Measurements from ENCODE around the gene SAMM50. TPM values are rescaled to one million over a fixed set of nuclear protein-coding genes. Genes with fewer than 3 reads are reported as not detected.

SAMM50 gene
- total and polyA plus RNA-seq, 4 donors, result 19.2 to 30.1 (median 26.0) TPM

- H3K27me3 ChIP-seq (ENCODE audit: control insufficient read depth in 4 of 4, insufficient read depth in 4 of 4, low read length in 3 of 4), result no peaks in the 10 kb centered on the region
- DNase-seq (ENCODE audit: low spot score), result no peak
- H3K9ac ChIP-seq (ENCODE audit: low read depth in 1 of 2, low read length in 2 of 2), result no peak overlapping the region
- WGBS, result 72% methylated on average over 8 of the region's 8 CpGs
- TF ChIP-seq NR2F2 (IDR thresholded peaks at IDR 0.05), result no peak
- no peak for TF ChIP-seq MAX (IDR thresholded peaks at IDR 0.05)
- no peak for TF ChIP-seq FOXA1 (IDR thresholded peaks at IDR 0.05)
- TF ChIP-seq REST (IDR thresholded peaks at IDR 0.05), result no peak
- no peak for TF ChIP-seq YY1 (IDR thresholded peaks at IDR 0.05)
- TF ChIP-seq CTCF (IDR thresholded peaks at IDR 0.05; ENCODE audit: low read depth, low read length, missing input control), result no peak
- TF ChIP-seq HNF4G (IDR thresholded peaks at IDR 0.05), result no peak
- TF ChIP-seq HNF4A (conservative IDR thresholded peaks at IDR 0.05), result no peak
- TF ChIP-seq SP1 (IDR thresholded peaks at IDR 0.05), result no peak
- no peak for TF ChIP-seq ZBTB33 (IDR thresholded peaks at IDR 0.05)
- TF ChIP-seq TAF1 (conservative IDR thresholded peaks at IDR 0.05), result no peak
- no peak for TF ChIP-seq FOXA2 (IDR thresholded peaks at IDR 0.05)
- H3K36me3 ChIP-seq (ENCODE audit: control insufficient read depth in 4 of 4, insufficient read depth in 3 of 4, low read depth in 1 of 4, low read length in 3 of 4), result no peaks in the 10 kb centered on the region
- peaks cover 5 to 7% (median 5%) of the 10 kb centered on the region in 4 donors for H3K4me1 ChIP-seq (ENCODE audit: control insufficient read depth in 4 of 4, insufficient read depth in 4 of 4, low read length in 3 of 4)
- peak overlapping the region; percentile 3 to 59 for H3K27ac ChIP-seq (ENCODE audit: low read depth in 1 of 2, low read length in 2 of 2)
- H3K9me3 ChIP-seq (ENCODE audit: control insufficient read depth in 4 of 4, low read length in 3 of 4), result no peaks in the 10 kb centered on the region
- no peak overlapping the region for H3K4me3 ChIP-seq (ENCODE audit: low read depth in 1 of 3, low read length in 3 of 3)
Measured at GRCh38 chr22:44030702-44031082, 75.5 kb downstream of the SAMM50 start.

GRCh38 chr22:44031158-44031952 is 76.1 kb downstream of the SAMM50 start:
- 77% methylated on average over 21 of the region's 21 CpGs for WGBS

More at GRCh38 chr22:44031158-44031952, 76.1 kb downstream of the SAMM50 start:
- Histone ChIP-seq H3K4me3 (ENCODE audit: low read depth in 1 of 3, low read length in 3 of 3) (no peak overlapping the region), H3K27me3 (ENCODE audit: control insufficient read depth in 4 of 4, insufficient read depth in 4 of 4, low read length in 3 of 4) (no peaks in the 10 kb centered on the region), H3K27ac (ENCODE audit: low read depth in 1 of 2, low read length in 2 of 2) (peak overlapping the region; percentile 3 to 59), H3K9me3 (ENCODE audit: control insufficient read depth in 4 of 4, low read length in 3 of 4) (no peaks in the 10 kb centered on the region), H3K36me3 (ENCODE audit: control insufficient read depth in 4 of 4, insufficient read depth in 3 of 4, low read depth in 1 of 4, low read length in 3 of 4) (no peaks in the 10 kb centered on the region), H3K9ac (ENCODE audit: low read depth in 1 of 2, low read length in 2 of 2) (no peak overlapping the region), H3K4me1 (ENCODE audit: control insufficient read depth in 4 of 4, insufficient read depth in 4 of 4, low read length in 3 of 4) (peaks cover 5 to 6% (median 5%) of the 10 kb centered on the region in 4 donors)
- TF ChIP-seq HNF4A (conservative IDR thresholded peaks at IDR 0.05) (no peak), FOXA1 (IDR thresholded peaks at IDR 0.05) (no peak), MAX (IDR thresholded peaks at IDR 0.05) (no peak), TAF1 (conservative IDR thresholded peaks at IDR 0.05) (no peak), CTCF (IDR thresholded peaks at IDR 0.05; ENCODE audit: low read depth, low read length, missing input control) (no peak), SP1 (IDR thresholded peaks at IDR 0.05) (no peak), EGR1 (IDR thresholded peaks at IDR 0.05; ENCODE audit: low read depth in 2 of 2) (no peak), RAD21 (IDR thresholded peaks at IDR 0.05) (no peak), REST (IDR thresholded peaks at IDR 0.05) (no peak), RXRA (IDR thresholded peaks at IDR 0.05) (no peak)
- no peak for DNase-seq (ENCODE audit: low spot score)

All from liver (tissue), 9 donors.